Stimulated activated CD8-positive, alpha-beta memory T cell treated with anti-CD3 and anti-CD28 coated beads, Interleukin-12 subunit alpha, Interleukin-12 subunit beta, amount 100 ng/mL, for 1 hour (primary cell): ENCODE measurements around the gene ENO3.

Source experiments
- DNase-seq: peaks from one replicate; pipeline ENCODE4 v3.0.0-alpha.2; 2020; ENCODE audit warnings: low read depth

Gene ENO3

GRCh38 chr17:4973256-4974114, 22.6 kb downstream of the ENO3 start:
- no peak for DNase-seq

DNA sequence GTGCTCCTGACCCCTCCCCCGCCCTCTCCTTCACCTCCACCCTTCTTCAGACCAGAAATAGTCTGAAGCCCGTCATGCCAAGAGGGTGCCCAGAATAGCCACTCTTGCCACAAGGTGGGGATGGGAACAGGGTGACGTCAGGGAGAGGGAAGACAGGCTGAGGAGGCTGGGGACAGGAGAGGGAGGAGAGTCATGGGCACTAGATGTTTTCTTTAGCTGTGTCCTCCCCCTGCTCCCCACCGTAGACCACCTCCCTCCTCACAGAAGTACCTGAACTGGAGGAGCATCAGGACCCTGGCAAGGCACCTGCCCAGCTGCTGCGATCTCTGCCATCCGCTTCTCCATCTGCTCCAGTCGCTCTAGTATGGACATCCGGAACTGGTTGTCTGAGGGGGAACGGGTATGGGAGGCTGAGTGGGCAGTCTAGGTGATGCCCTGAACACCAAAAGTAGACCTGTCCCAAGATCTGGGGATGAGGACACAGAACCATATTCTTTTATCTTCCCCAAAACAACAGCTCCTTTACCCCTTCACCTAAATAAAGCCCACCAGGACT, 23.3 kb downstream of the ENO3 start:
- no peak for DNase-seq

- no peak for DNase-seq
These were observed 27.8 kb downstream of the ENO3 start for GRCh38 chr17:4978726-4979125.

DNA sequence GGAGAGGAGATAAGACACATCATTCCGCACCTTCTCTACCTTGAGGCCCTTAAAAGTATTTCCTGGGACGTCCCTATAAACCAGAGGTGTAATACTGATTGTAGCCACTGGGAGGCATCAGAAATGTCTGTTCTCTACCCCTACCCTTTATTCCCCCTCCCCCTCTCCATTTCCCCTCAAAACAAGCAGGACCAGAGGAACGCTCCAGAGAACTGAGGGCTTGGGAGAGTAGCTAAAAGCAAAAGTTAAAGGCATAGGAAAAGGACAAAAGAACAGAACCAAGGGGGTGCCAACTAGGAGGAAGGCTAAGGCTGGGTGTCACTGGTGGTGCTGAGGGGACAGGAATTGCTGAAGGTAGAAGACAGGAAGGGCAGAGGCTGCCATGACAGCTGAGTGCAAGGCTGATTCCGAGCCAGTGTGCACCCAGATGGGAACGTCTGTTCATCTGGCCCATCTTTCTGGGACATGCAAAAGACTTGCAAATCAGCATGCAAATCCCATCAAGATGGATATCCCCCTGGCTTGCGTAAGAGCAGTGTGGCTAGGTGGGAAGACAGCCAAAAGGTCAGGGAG, 29.8 kb downstream of the ENO3 start:
- DNase-seq = no peak

- DNase-seq = no peak
These were observed 31.4 kb downstream of the ENO3 start for GRCh38 chr17:4982305-4982704.

DNA sequence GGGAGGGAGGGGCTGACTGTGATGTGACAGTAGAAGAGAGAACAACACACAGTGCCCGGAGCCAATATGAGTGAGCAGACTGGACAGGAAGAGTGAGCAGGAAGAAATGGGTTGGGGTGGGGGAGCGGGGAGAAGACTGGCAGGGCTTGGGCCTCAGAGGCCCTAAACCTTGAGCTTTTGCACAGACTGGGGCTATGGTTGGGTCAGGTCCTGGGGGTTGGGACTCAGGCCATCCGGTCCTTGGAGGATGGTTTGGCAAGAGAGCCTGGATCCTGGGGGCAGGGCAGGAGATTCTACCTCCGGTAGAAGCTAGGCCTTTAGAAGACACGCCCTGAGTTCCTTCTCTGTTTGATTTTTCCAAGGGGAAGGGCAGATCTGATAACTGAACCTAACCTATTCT, 35.5 kb downstream of the ENO3 start:
- DNase-seq = no peak

GRCh38 chr17:4986951-4987766, 36.2 kb downstream of the ENO3 start, which contains the start of gene CAMTA2:
CAMTA2 (minus strand) TSS chr17:4987675; CDS start chr17:4986222, 1,453 bp downstream.
- peak; percentile 79 for DNase-seq

GRCh38 chr17:4987767-4988567, 37.0 kb downstream of the ENO3 start:
- DNase-seq = no peak

GRCh38 chr17:4994081-4994595, 43.2 kb downstream of the ENO3 start:
- DNase-seq = no peak

- DNase-seq = peak; percentile 81
These were observed 46.5 kb downstream of the ENO3 start, which contains the start of the genes INCA1 and KIF1C for GRCh38 chr17:4997302-4998026. INCA1 (minus strand) TSS chr17:4997522; CDS start chr17:4994437, 3,085 bp downstream. KIF1C (plus strand) TSS chr17:4997950; CDS start chr17:5000247, 2,297 bp downstream.

DNA sequence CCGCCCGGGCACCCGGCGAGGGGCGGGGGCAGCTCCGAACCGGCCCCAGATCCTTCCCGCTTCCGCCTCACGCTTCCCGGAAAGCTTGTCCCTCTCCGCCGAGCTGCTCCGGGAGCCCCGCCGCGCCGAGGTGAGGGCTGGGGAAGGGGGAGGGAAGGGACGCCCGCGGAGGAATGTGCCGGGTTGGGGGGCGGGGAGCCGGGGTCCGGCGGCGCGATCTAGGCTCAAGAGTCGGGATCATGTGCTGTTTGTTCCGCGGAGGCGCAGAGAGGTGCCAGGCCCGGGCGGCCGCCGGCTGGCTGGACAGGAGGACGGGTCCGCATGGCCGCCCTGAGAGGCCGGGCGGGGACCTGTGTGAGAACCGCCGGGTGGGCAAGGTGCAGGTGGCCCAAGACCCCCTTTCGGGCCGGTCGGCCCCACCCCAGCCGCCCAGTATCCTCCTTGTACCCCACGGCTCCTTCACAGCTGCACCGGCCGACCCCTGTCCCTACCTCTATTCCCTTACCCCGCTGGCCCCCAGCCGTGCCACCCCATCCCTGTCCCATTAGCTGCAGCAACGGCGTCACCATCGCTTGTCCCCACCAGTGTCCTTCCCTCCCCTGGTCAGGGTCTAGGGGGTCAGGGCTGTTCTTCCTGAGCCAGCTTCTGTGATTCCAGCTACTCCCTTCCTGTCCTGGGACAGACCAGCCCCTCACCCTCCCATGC, 47.3 kb downstream of the ENO3 start:
- DNase-seq = no peak

- no peak for DNase-seq
These were observed 48.0 kb downstream of the ENO3 start for GRCh38 chr17:4998732-4999429.

DNA sequence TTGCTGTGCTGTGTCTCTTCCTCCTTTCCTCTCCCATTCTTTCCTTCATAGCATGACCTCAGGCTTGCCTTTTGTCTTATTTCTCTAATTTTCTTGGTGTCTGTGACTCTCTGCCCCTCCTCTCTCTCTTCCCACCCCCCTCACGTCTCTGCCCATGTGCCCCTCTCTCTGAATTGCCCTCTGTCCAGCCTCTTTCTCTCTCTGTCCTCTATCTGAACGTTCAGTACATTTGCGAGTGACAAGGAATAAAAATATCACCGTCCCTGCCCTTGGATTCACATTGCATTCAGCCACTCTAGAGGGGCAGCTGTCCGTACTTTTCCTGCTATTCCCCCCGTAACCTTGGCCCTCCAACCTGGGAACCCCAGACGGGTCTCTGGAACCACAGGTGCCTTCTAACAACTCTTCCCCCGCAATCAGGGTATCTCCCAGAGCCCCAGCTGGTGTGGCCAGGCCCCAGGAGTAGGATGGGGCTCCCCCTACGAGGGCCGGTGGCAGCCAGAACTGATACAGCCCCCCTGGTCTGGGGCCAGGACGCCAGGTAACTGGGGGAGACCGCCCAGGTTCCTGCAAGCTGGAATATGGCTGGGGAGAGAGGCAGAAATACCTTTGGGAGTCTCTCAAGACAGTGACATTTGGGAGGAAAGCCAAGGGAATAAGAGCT, 48.6 kb downstream of the ENO3 start:
- DNase-seq = no peak

- no peak for DNase-seq
These were observed 49.3 kb downstream of the ENO3 start for GRCh38 chr17:5000237-5000639.

DNA sequence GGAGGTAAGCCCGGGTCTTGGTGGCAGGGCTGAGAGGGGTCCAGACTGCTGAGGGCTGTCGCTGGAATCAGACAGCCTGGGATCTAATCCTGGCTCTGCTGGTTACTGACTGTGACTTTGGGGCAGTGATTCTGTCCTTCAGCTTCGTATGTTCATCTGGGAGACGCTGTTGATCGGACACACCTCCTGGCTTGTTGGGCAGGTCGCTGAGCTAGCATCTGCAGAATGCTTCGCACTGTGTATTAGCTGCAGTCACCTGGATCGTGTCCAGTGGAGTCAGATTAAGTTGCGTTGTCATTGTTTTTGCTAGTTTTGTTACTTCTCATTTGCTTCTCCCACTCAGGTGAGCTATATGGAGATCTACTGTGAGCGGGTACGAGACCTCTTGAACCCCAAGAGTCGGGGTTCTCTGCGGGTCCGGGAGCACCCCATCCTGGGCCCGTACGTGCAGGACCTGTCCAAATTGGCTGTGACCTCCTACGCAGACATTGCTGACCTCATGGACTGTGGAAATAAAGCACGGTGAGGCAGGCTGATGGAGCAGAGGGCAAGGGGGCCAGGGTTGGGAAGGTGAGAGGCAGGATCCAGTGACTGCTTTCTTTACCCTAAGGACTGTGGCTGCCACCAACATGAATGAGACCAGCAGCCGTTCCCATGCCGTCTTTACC, 51.3 kb downstream of the ENO3 start:
- no peak for DNase-seq

DNA sequence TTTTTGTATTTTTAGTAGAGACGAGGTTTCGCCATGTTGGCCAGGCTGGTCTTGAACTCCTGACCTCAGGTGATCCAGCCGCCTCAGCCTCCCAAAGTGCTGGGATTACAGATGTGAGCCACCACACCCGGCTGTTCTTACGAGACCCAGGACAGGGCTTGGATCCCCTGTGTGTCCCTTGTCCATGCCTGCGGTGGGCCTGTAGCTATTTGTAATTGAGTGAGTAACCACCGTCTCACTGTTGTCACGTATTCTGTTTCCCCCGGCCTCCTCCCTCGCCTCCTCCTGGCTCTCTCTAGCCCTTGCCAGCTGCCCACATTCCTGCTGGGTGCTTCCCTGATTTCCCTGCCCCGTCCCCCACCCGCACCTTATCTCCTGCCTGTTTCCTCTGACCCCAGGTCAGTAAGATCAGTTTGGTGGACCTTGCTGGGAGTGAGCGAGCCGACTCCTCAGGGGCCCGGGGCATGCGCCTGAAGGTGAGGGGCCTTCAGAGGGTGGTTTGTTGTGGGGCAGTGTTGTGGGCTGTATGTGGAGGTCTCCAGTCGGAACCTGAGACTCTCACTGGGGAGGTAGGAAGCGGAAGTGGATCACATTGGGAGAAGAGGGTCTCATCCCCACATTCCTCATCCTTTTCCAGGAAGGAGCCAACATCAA, 52.4 kb downstream of the ENO3 start:
- no peak for DNase-seq
